GM12891 (cell line): ENCODE results near the gene CSH2.

Source experiments
- DNase-seq: peaks from one replicate; pipeline ENCODE4 v3.0.0; 2011; ENCODE audit warnings: low spot score; ENCODE audit not compliant: insufficient read length
- FAIRE-seq: peaks from 2 replicates; lab custom pipeline; 2011; peaks lifted over from hg19 to GRCh38; lab: Jason Lieb, UNC
- PAX5 ChIP-seq: IDR thresholded peaks from 2 replicates; pipeline ENCODE4 v1.6.1; 2011; ENCODE audit warnings: low read length, moderate library complexity, mild to moderate bottlenecking; ENCODE audit not compliant: insufficient read depth, severe bottlenecking
- POLR2A ChIP-seq: IDR thresholded peaks from 2 replicates; pipeline ENCODE4 v1.6.1; 2011; ENCODE audit warnings: low read depth, low read length, control low read depth
- POLR2AphosphoS5 ChIP-seq: IDR thresholded peaks from 2 replicates; pipeline ENCODE4 v1.6.1; 2011; ENCODE audit warnings: low read depth, low read length, control low read depth
- POU2F2 ChIP-seq: IDR thresholded peaks from 2 replicates; pipeline ENCODE4 v1.6.1; 2011; ENCODE audit warnings: low read depth, mild to moderate bottlenecking, control low read depth, low read length, moderate library complexity
- SPI1 ChIP-seq: IDR thresholded peaks from 2 replicates; pipeline ENCODE4 v1.6.1; 2011; ENCODE audit warnings: low read depth, low read length, control low read depth
- TAF1 ChIP-seq: IDR thresholded peaks from 2 replicates; pipeline ENCODE4 v1.6.1; 2011; ENCODE audit warnings: low read depth, low read length, control low read depth

Gene CSH2

GRCh38 chr17:63842540-63843386, 30.7 kb downstream of the CSH2 start, which contains the start of gene SMARCD2:
Gene SMARCD2 (minus strand): TSS chr17:63842685. CDS start chr17:63842674, 11 bp downstream.
- peak; percentile 95 for TF ChIP-seq POU2F2
- TF ChIP-seq POLR2A = peak; percentile 85
- peak; percentile 68; the same call in 1 of the 2 replicates for TF ChIP-seq TAF1
- TF ChIP-seq PAX5 = peak; percentile 49
- peak; percentile 67; the same call in 1 of the 2 replicates for TF ChIP-seq POLR2AphosphoS5
- peak; percentile 45; the same call in 1 of the 2 replicates for TF ChIP-seq SPI1
- DNase-seq (peak; percentile 87), FAIRE-seq (peak; percentile 95)

GRCh38 chr17:63842173-63842539, 31.3 kb downstream of the CSH2 start:
- FAIRE-seq (no peak), DNase-seq (no peak)
- TF ChIP-seq PAX5 (no peak), POLR2A (no peak), TAF1 (no peak), POU2F2 (no peak), SPI1 (no peak), POLR2AphosphoS5 (no peak)

- no peak for TF ChIP-seq SPI1
- TF ChIP-seq TAF1 = no peak
- TF ChIP-seq POLR2A = no peak
- TF ChIP-seq POLR2AphosphoS5 = no peak
- TF ChIP-seq PAX5 = no peak
- TF ChIP-seq POU2F2 = no peak
- FAIRE-seq = peak; percentile 45
- no peak for DNase-seq
Observed at GRCh38 chr17:63841350-63842172, 31.9 kb downstream of the CSH2 start.

- no peak for DNase-seq
- FAIRE-seq = no peak
- TF ChIP-seq PAX5 (no peak), POLR2A (no peak), POLR2AphosphoS5 (no peak), TAF1 (no peak), SPI1 (no peak), POU2F2 (no peak)
Observed at GRCh38 chr17:63840591-63841349, 32.7 kb downstream of the CSH2 start.

GRCh38 chr17:63838631-63839171, 34.8 kb downstream of the CSH2 start:
- TF ChIP-seq POLR2A (no peak), POLR2AphosphoS5 (no peak), POU2F2 (no peak), TAF1 (no peak), SPI1 (no peak), PAX5 (no peak)
- FAIRE-seq = no peak
- no peak for DNase-seq

GRCh38 chr17:63837962-63838600, 35.4 kb downstream of the CSH2 start:
- FAIRE-seq (no peak), DNase-seq (no peak)
- no peak for TF ChIP-seq POLR2A
- no peak for TF ChIP-seq TAF1
- TF ChIP-seq POLR2AphosphoS5 = no peak

- DNase-seq = no peak
- TF ChIP-seq POLR2A (no peak), TAF1 (no peak), PAX5 (no peak), POLR2AphosphoS5 (no peak), POU2F2 (no peak), SPI1 (no peak)
- no peak for FAIRE-seq
Observed at GRCh38 chr17:63837480-63837879, 36.0 kb downstream of the CSH2 start.

GRCh38 chr17:63836811-63837210, 36.7 kb downstream of the CSH2 start:
- DNase-seq (no peak), FAIRE-seq (no peak)

More at GRCh38 chr17:63836811-63837210, 36.7 kb downstream of the CSH2 start:
- no peak for TF ChIP-seq POU2F2
- TF ChIP-seq POLR2AphosphoS5 = no peak
- no peak for TF ChIP-seq PAX5
- TF ChIP-seq TAF1 = no peak
- TF ChIP-seq SPI1 = no peak
- TF ChIP-seq POLR2A = no peak
